Dermis blood vessel endothelial cell (primary cell): ENCODE results near the gene NOTCH4. TPM values are rescaled to one million over a fixed set of nuclear protein-coding genes. Genes with fewer than 3 reads are reported as not detected.
"Not testable (repeated sequence)": the region's sequence is repeated elsewhere in the genome, so short reads cannot be mapped to it uniquely, and the experiment has no call there.

ENCODE experiments used
- DNase-seq: peaks from one replicate; pipeline ENCODE4 v3.0.0; 2010
- total RNA-seq: library from RNA; depleted of rRNA; stranded (reverse); fragments of >200 nt; gene quantifications from 2 replicates; pipeline ENCODE4 v1.2.3, GENCODE V29; 2014

NOTCH4 gene
- total RNA-seq, 1 donor from 2014 or later, result 63.5 TPM

GRCh38 chr6:32192608-32193039 lies 31.2 kb downstream of the NOTCH4 start, which contains the start of gene GPSM3:
Gene GPSM3, minus strand, starts transcription at chr6:32192643. Its CDS starts 130 bp downstream, at chr6:32192513.
- peak; percentile 66 for DNase-seq

DNA sequence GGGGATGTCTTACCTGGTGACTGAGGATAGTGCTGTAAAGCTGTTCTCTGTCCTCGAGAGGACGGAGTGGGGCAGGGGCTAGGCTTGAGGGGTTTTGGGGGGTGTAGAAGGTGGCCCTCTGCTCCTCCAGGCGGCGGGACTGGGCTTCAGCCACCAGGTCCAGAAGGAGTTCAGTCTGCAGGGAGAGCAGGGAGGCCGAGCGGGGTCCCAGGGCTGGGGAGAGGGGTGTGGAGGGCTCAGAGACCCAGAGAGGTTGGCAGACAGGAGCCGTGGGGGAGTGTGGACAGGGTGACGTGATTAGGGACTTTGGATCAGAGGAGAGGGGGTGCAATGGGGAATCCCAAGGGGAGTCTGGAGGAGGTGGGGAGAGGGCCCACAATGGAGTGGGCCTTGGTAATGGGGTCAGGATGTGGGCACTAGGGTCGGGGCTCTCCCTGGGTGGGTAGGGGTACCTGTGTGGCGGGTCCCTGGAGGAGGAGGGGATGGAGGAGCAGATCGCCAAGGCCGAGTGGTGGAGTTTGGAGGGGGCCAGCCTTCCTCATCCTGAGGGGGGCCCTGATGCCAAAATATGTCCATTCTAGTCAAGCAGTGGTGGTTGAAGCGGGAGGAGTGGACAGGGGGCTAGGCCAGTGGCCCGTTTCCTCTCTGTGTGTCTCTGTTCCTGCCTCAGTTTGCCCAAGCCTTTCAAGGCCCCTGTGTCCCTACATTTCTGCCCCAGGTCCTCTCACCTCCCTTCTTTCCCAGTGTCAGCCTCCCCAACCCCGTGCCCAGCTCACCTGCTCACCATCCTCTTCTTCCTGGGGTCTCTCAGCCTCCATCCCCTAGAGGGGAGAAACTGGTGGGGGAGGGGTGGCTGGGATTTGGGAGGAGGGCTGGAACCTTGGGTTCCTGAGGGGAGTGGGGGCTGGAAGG lies 31.9 kb downstream of the NOTCH4 start:
- no peak for DNase-seq

- DNase-seq, result no peak
These were observed 32.8 kb downstream of the NOTCH4 start for GRCh38 chr6:32190911-32191677.

- DNase-seq, result peak; percentile 92
These were observed 33.6 kb downstream of the NOTCH4 start, which contains the start of gene PBX2 for GRCh38 chr6:32190054-32190851. Gene PBX2, minus strand, starts transcription at chr6:32190202. Its CDS starts 287 bp downstream, at chr6:32189915.

GRCh38 chr6:32189742-32190053 lies 34.2 kb downstream of the NOTCH4 start:
- DNase-seq, result no peak

DNA sequence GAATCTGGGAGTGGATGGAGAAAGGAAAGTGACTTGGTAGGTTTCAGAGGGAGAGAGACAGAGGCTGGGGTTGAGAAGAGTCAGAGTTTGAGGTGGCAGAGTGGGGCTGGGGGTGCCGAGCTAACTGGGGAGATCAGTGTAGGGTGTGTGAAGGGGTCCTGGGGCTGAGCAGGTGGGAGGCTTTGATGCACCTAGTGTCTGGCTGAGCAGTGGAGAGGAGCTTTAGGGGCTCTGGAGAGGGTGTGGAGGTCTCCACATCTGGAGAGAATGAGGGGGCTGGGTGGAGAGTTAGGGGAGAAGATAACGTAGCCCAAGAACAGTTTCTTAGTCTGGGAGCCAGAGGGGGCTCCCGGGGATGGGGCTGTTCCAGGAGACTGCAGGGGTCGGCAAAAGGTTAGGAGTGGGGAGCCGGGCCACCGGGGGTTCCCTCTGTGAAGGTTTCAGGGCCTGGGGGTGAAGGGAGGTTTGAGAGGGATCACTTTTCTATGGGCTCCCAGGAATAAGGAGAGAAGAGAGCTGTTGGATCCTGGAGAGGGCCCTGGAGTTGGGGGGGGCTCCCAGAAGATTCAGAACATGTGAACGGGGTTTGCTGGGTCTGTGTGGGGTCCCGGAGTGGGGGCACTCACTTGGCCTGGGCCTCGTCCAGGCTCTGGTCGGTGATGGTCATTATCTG lies 34.7 kb downstream of the NOTCH4 start:
- no peak for DNase-seq

GRCh38 chr6:32188381-32189068 lies 35.3 kb downstream of the NOTCH4 start:
- DNase-seq, result peak; percentile 50

DNA sequence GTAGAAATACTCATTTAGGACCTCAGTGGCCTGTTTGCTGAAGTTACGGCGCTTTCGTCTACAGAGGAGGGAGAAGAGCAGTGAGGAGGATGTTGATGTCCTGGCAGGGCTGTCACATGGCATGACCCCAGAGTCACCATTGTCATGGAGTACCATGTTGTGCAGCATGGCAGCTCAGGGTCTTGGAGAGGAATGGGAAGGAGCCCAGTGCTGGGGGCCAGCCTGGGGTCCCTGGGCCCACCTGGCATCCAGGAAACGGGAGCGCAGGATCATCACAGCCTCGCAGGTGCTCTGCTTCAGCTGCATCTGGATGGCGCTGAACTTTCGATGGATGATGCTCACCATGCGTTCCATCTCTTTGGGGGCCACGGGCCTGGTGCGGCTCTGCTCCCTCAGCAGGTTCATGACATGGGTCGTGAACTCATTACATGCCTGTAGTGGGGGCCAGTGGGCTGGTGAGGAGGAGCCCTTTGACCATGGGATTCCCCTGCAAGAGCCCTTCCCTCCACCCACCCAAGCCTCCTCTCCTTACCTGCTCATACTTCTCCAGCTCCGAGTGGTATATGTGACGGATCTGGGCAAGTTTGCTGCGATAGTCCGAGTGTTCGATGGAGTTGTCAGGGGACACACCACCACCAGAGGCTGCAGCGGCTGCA lies 36.0 kb downstream of the NOTCH4 start:
- DNase-seq, result not testable (repeated sequence)

GRCh38 chr6:32187009-32187709 lies 36.7 kb downstream of the NOTCH4 start:
- DNase-seq, result peak; percentile 76

- DNase-seq, result not testable (repeated sequence)
These were observed 37.6 kb downstream of the NOTCH4 start for GRCh38 chr6:32186151-32186840.

GRCh38 chr6:32185681-32186131 lies 38.2 kb downstream of the NOTCH4 start:
- DNase-seq, result peak; percentile 88

DNA sequence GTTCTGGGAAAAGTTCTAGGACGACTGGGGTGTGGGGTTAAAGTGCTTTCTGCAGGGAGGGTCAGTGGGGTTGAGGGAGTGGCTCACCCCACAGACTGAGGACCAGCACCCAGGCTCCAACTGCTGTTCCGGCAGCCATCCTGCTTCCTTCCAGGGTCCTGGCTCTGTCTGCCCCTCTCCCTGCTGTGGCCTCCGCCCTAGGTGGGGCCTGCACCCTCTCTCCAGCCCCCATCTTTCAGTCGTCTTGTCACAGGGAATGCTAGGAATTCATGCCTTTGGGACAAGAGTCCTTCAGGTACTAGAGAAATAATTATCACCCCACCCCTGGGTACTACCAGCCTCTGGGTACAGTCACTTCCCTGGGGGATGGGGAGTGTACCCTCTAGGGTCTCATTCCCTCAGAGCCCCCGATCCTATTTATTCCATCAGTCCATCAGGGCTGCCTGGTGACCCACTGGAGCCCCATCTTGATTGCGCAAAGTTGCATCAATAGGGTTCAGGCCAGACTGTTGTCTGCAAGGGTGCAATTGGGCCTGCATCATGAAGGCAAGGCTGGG lies 39.7 kb downstream of the NOTCH4 start, which contains the start of gene AGER:
AGER (minus strand) TSS at position 170 of the 557 bp plus-strand sequence; CDS start at position 139, 31 bp downstream.
- DNase-seq, result no peak

GRCh38 chr6:32183483-32184083 lies 40.3 kb downstream of the NOTCH4 start:
- DNase-seq, result no peak

DNA sequence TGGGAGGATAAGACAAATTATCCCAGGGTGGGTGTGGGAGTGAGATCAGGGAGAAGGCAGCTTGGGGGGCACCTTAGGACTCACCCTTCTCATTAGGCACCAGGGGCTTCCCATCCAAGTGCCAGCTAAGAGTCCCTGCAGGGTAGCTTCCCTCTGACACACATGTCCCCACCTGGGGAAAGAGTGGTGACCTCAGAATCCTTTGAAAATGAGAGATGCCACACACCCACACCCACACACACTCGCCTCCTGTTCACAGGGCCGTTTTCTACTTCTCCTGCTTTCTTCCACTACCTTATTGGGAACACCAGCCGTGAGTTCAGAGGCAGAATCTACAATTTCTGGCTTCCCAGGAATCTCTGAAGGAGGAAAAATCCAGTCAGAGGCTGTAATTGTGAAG lies 40.8 kb downstream of the NOTCH4 start:
- DNase-seq, result no peak

GRCh38 chr6:32182555-32182981 lies 41.3 kb downstream of the NOTCH4 start:
- no peak for DNase-seq

GRCh38 chr6:32181915-32182529 lies 41.8 kb downstream of the NOTCH4 start:
- DNase-seq, result no peak

- no peak for DNase-seq
These were observed 42.6 kb downstream of the NOTCH4 start for GRCh38 chr6:32181148-32181702.
